ENCODE results near the gene BCAT1.

DNA sequence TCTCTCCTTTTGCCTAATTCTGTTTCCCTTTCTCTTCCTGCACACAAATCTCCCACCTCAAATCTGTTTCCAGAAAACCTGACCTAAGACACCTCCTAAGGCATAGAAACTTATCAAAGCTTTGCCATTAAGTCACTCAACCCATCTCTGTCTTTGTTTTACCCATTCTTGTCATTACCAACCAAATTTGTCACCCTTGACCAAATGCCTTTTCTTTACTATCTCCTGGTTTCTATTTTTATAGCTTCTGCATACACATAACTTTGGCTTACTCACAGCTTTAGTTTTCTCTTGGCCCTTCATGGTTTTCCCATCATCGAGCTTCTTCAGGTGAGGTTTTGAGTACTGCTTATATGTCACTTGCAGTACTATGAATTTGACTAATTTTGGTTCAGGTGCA is 184.2 kb downstream of the BCAT1 start:
- TF ChIP-seq, protein P1, sequence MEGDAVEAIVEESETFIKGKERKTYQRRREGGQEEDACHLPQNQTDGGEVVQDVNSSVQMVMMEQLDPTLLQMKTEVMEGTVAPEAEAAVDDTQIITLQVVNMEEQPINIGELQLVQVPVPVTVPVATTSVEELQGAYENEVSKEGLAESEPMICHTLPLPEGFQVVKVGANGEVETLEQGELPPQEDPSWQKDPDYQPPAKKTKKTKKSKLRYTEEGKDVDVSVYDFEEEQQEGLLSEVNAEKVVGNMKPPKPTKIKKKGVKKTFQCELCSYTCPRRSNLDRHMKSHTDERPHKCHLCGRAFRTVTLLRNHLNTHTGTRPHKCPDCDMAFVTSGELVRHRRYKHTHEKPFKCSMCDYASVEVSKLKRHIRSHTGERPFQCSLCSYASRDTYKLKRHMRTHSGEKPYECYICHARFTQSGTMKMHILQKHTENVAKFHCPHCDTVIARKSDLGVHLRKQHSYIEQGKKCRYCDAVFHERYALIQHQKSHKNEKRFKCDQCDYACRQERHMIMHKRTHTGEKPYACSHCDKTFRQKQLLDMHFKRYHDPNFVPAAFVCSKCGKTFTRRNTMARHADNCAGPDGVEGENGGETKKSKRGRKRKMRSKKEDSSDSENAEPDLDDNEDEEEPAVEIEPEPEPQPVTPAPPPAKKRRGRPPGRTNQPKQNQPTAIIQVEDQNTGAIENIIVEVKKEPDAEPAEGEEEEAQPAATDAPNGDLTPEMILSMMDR (conservative IDR thresholded peaks at IDR 0.05): no peak
- no peak for TF ChIP-seq ZFX (IDR thresholded peaks at IDR 0.05)
